Endothelial cell (in vitro differentiated cells): ENCODE results near the gene FANCC. TPM values are rescaled to one million over a fixed set of nuclear protein-coding genes. Genes with fewer than 3 reads are reported as not detected.

Source experiments
- DNase-seq: peaks from one replicate; pipeline ENCODE4 v3.0.0; 2021; ENCODE audit warnings: low spot score
- H3K27ac Mint-ChIP-seq: one replicate; pipeline ENCODE4 v1.8.0; 2021; ENCODE audit warnings: mixed read lengths, inconsistent platforms; ENCODE audit not compliant: unreplicated experiment
- H3K27me3 Mint-ChIP-seq: one replicate; pipeline ENCODE4 v1.8.0; 2021; ENCODE audit warnings: mild to moderate bottlenecking, moderate library complexity, mixed read lengths, inconsistent platforms; ENCODE audit not compliant: unreplicated experiment
- H3K36me3 Mint-ChIP-seq: one replicate; pipeline ENCODE4 v1.8.0; 2021; ENCODE audit warnings: mild to moderate bottlenecking, low read depth, mixed read lengths, inconsistent platforms; ENCODE audit not compliant: unreplicated experiment
- H3K4me1 Mint-ChIP-seq: one replicate; pipeline ENCODE4 v1.8.0; 2021; ENCODE audit warnings: mild to moderate bottlenecking, mixed read lengths, inconsistent platforms; ENCODE audit not compliant: unreplicated experiment
- H3K4me3 Mint-ChIP-seq: one replicate; pipeline ENCODE4 v1.8.0; 2021; ENCODE audit warnings: mild to moderate bottlenecking, mixed read lengths, inconsistent platforms; ENCODE audit not compliant: unreplicated experiment
- H3K9me3 Mint-ChIP-seq: one replicate; pipeline ENCODE4 v1.8.0; 2021; ENCODE audit warnings: mixed read lengths, inconsistent platforms; ENCODE audit not compliant: unreplicated experiment
- CTCF ChIP-seq: fragments of 200-600 bp; sonication (generic); IDR thresholded peaks from one replicate; pipeline ENCODE4 v1.5.0; 2021; ENCODE audit warnings: antibody characterized with exemption; ENCODE audit not compliant: unreplicated experiment
- total RNA-seq: library from RNA; stranded (reverse); fragmentation: NEBNext Ultra II Directional; extraction: Animal tissue kit (Norgen Biotek cat#: 25700); gene quantifications from one replicate; pipeline ENCODE4 v1.2.1, GENCODE V29; 2021; ENCODE audit not compliant: unreplicated experiment

The FANCC gene
- total RNA-seq, 1 donor from 2014 or later, result 16.7 TPM

GRCh38 chr9:95058795-95059386, 258.6 kb downstream of the FANCC start:
- H3K27me3 Mint-ChIP-seq, result peaks cover 1% of the 10 kb centered on the region
- TF ChIP-seq CTCF, result no peak
- H3K4me1 Mint-ChIP-seq, result peaks cover 23% of the 10 kb centered on the region
- no peak overlapping the region for H3K27ac Mint-ChIP-seq
- H3K4me3 Mint-ChIP-seq, result no peak overlapping the region
- peaks cover 12% of the 10 kb centered on the region for H3K36me3 Mint-ChIP-seq
- no peak for DNase-seq
- H3K9me3 Mint-ChIP-seq, result no peaks in the 10 kb centered on the region

- Mint-ChIP-seq H3K27ac (no peak overlapping the region), H3K36me3 (peaks cover 6% of the 10 kb centered on the region), H3K4me1 (peaks cover 19% of the 10 kb centered on the region), H3K9me3 (no peaks in the 10 kb centered on the region), H3K4me3 (no peak overlapping the region), H3K27me3 (peaks cover 1% of the 10 kb centered on the region)
- TF ChIP-seq CTCF, result no peak
- no peak for DNase-seq
Measured at GRCh38 chr9:95058121-95058785, 259.3 kb downstream of the FANCC start.

GRCh38 chr9:95057101-95057500, 260.4 kb downstream of the FANCC start:
- Mint-ChIP-seq H3K4me3 (no peak overlapping the region), H3K27me3 (peaks cover 1% of the 10 kb centered on the region), H3K36me3 (peaks cover 3% of the 10 kb centered on the region), H3K4me1 (peaks cover 18% of the 10 kb centered on the region), H3K9me3 (no peaks in the 10 kb centered on the region), H3K27ac (no peak overlapping the region)
- DNase-seq, result no peak
- no peak for TF ChIP-seq CTCF

GRCh38 chr9:95055851-95056551, 261.5 kb downstream of the FANCC start:
- no peak for DNase-seq
- Mint-ChIP-seq H3K9me3 (no peaks in the 10 kb centered on the region), H3K36me3 (peaks cover 2% of the 10 kb centered on the region), H3K27ac (peak overlapping the region; percentile 77), H3K4me1 (peaks cover 18% of the 10 kb centered on the region), H3K27me3 (peaks cover 1% of the 10 kb centered on the region), H3K4me3 (no peak overlapping the region)
- TF ChIP-seq CTCF, result no peak
